Measurements from ENCODE around the gene SMIM3.

SMIM3 gene

DNA sequence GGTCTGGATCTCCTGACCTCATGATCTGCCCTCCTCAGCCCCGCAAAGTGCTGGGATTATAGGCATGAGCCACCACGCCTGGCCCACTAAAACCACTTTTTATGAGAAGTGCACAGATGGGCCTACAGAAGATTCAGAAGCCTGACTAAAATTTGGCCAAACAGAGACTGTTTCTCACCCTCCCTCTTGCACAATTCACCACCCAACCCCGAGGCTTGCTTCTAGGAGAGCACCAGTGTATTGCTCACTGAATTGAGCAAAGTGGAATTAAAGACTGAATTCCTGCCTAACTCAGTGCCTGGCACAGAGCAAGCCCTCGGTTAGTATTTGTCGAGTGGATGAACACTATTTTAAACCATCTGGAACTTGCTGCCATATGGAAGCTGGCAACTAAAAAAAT is 16.3 kb upstream of the SMIM3 start:
- TF ChIP-seq FOXP2 (optimal IDR thresholded peaks at IDR 0.05; ENCODE audit: borderline replicate concordance, extremely low read depth, extremely low read length, insufficient read depth) (no peak), SIN3A (IDR thresholded peaks at IDR 0.05; ENCODE audit: borderline replicate concordance, insufficient read depth, low read length) (no peak), POLR2AphosphoS5 (IDR thresholded peaks at IDR 0.05; ENCODE audit: low read depth, low read length) (no peak), TAF1 (IDR thresholded peaks at IDR 0.05; ENCODE audit: borderline replicate concordance, insufficient read depth, low read length) (no peak)
- TF ChIP-seq, protein P1, sequence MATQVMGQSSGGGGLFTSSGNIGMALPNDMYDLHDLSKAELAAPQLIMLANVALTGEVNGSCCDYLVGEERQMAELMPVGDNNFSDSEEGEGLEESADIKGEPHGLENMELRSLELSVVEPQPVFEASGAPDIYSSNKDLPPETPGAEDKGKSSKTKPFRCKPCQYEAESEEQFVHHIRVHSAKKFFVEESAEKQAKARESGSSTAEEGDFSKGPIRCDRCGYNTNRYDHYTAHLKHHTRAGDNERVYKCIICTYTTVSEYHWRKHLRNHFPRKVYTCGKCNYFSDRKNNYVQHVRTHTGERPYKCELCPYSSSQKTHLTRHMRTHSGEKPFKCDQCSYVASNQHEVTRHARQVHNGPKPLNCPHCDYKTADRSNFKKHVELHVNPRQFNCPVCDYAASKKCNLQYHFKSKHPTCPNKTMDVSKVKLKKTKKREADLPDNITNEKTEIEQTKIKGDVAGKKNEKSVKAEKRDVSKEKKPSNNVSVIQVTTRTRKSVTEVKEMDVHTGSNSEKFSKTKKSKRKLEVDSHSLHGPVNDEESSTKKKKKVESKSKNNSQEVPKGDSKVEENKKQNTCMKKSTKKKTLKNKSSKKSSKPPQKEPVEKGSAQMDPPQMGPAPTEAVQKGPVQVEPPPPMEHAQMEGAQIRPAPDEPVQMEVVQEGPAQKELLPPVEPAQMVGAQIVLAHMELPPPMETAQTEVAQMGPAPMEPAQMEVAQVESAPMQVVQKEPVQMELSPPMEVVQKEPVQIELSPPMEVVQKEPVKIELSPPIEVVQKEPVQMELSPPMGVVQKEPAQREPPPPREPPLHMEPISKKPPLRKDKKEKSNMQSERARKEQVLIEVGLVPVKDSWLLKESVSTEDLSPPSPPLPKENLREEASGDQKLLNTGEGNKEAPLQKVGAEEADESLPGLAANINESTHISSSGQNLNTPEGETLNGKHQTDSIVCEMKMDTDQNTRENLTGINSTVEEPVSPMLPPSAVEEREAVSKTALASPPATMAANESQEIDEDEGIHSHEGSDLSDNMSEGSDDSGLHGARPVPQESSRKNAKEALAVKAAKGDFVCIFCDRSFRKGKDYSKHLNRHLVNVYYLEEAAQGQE (IDR thresholded peaks at IDR 0.05; ENCODE audit: insufficient read depth in 1 of 2, low read depth in 2 of 2, low read length in 2 of 2) = no peak

DNA sequence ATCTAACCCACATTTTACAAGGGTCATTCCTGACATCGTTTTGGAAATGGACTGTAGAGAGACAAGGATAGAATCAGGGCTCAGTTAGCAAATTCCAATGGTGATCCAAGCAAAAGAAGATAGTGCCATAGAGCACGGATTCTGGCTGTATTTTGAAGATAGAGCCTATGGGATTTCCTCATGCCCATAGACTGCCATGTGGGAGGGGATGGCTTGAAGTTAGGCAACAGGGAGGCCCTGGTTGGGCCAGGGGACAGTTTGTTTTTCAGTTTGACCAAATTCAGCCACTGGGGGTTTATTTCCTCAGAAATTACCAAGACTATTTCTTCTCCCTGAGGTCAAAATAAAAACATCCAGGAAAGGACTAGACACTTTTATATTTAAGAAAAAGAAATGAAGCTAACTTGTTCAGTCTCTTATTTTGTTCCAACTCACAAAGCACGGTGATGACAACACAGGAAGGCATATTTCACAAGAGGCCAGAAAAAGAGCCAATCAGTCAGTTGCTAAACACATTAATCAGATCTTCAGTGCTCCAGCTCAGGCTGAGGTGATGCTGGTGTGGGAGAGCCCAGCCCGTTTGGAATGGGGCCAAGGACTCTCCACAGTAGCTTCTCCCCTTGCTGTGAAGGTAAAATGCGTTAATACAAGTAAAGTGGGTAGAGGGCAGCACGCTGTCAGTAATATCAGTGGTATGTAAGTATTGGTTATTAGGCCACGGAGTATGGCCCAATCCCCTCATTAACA is 15.4 kb upstream of the SMIM3 start:
- TF ChIP-seq, protein P1 (IDR thresholded peaks at IDR 0.05; ENCODE audit: insufficient read depth in 1 of 2, low read depth in 2 of 2, low read length in 2 of 2) = no peak
- no peak for TF ChIP-seq FOXP2 (optimal IDR thresholded peaks at IDR 0.05; ENCODE audit: borderline replicate concordance, extremely low read depth, extremely low read length, insufficient read depth)
- TF ChIP-seq TAF1 (IDR thresholded peaks at IDR 0.05; ENCODE audit: borderline replicate concordance, insufficient read depth, low read length) = no peak; the same call in 1 of the 2 replicates
- no peak for TF ChIP-seq POLR2AphosphoS5 (IDR thresholded peaks at IDR 0.05; ENCODE audit: low read depth, low read length)
- no peak for TF ChIP-seq SIN3A (IDR thresholded peaks at IDR 0.05; ENCODE audit: borderline replicate concordance, insufficient read depth, low read length)

DNA sequence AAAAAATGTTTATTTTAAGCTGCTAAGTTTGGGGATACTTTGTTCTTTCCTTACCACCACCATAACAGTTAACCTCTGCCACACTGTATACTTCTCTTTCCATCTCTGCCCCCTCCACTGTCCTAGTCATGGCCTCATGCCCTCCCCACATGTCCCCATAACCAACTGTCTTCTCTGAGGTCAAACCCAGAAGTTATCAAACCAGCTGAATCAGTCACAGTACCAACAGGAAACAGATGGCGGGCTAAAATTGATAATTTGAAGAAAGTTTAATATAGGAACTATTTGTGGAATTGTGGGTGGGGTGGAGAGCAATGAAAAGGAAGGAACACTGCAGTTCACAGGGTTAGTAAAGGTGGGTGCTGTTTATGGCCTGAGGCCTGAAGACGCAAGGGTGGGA is 14.0 kb upstream of the SMIM3 start:
- TF ChIP-seq, protein P1 (IDR thresholded peaks at IDR 0.05; ENCODE audit: insufficient read depth in 1 of 2, low read depth in 2 of 2, low read length in 2 of 2) = no peak
- no peak for TF ChIP-seq SIN3A (IDR thresholded peaks at IDR 0.05; ENCODE audit: borderline replicate concordance, insufficient read depth, low read length)
- no peak for TF ChIP-seq FOXP2 (optimal IDR thresholded peaks at IDR 0.05; ENCODE audit: borderline replicate concordance, extremely low read depth, extremely low read length, insufficient read depth)
- no peak for TF ChIP-seq TAF1 (IDR thresholded peaks at IDR 0.05; ENCODE audit: borderline replicate concordance, insufficient read depth, low read length)
- TF ChIP-seq POLR2AphosphoS5 (IDR thresholded peaks at IDR 0.05; ENCODE audit: low read depth, low read length) = no peak

DNA sequence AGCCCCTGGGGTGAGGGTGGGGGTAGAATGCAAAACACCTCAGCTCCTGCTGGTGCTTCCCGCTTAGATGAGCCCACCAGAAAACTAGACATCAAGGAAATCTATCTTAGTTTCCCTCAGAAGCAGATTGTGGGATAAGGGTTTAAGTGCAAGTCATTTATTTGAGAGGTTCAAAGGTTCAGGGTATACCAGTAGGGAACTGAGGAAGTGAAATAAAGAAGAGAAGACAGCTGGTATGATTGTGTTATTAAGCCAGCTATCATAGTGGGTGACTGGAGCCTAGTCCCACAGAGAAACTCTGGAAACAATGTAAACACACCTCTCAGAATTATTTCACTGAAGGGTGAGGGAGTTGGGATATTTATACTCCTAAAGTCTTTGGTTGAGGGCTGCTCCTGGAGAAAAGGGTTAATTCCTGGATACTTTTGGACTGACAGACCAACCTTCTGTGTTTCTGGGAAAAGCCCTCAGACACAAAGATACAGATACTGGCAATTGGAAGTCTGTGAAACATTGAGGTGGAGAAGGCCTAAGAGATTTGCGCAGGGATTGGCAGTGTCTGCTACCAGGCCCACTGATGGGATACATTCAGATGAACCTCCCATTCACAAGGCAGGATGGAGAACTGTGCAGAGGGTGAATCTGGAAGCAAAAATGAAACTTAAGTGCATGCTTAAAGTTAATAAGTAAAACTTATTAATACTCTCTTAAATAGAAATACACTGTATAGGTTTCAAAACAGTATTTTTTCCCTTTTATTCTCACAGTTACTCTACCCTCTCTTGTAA is 13.4 kb upstream of the SMIM3 start:
- TF ChIP-seq, protein P1 (IDR thresholded peaks at IDR 0.05; ENCODE audit: insufficient read depth in 1 of 2, low read depth in 2 of 2, low read length in 2 of 2) = no peak
- TF ChIP-seq POLR2AphosphoS5 (IDR thresholded peaks at IDR 0.05; ENCODE audit: low read depth, low read length) (no peak), TAF1 (IDR thresholded peaks at IDR 0.05; ENCODE audit: borderline replicate concordance, insufficient read depth, low read length) (no peak), SIN3A (IDR thresholded peaks at IDR 0.05; ENCODE audit: borderline replicate concordance, insufficient read depth, low read length) (no peak)

All from PFSK-1 (cell line).